ENCODE measurements around the gene GINS2.

GINS2 gene

GRCh38 chr16:85667841-85668413, 20.8 kb downstream of the GINS2 start:
- H3K4me3 ChIP-seq (ENCODE audit: low read depth, low read length), result no peak overlapping the region
- peaks cover 54% of the 10 kb centered on the region for H3K36me3 ChIP-seq (replicated peaks)
- H3K27me3 ChIP-seq (replicated peaks), result no peaks in the 10 kb centered on the region
- TF ChIP-seq CTCF (IDR thresholded peaks at IDR 0.05; ENCODE audit: low read depth, low read length, missing control alignments), result no peak
- no peak for DNase-seq
- no peak overlapping the region for H3K27ac ChIP-seq
- in situ Hi-C loops (cut with HindIII; ENCODE audit: low pct_ligation_motif_present, low sequenced_read_pairs), result no loop called here

- peaks cover 51% of the 10 kb centered on the region for H3K36me3 ChIP-seq (replicated peaks)
- no peaks in the 10 kb centered on the region for H3K27me3 ChIP-seq (replicated peaks)
- no peak overlapping the region for H3K4me3 ChIP-seq (ENCODE audit: low read depth, low read length)
- no peak for DNase-seq
- H3K27ac ChIP-seq, result no peak overlapping the region
- in situ Hi-C loops (cut with HindIII; ENCODE audit: low pct_ligation_motif_present, low sequenced_read_pairs), result no loop called here
- TF ChIP-seq CTCF (IDR thresholded peaks at IDR 0.05; ENCODE audit: low read depth, low read length, missing control alignments), result no peak
Observed at GRCh38 chr16:85667261-85667660, 21.5 kb downstream of the GINS2 start.

DNA sequence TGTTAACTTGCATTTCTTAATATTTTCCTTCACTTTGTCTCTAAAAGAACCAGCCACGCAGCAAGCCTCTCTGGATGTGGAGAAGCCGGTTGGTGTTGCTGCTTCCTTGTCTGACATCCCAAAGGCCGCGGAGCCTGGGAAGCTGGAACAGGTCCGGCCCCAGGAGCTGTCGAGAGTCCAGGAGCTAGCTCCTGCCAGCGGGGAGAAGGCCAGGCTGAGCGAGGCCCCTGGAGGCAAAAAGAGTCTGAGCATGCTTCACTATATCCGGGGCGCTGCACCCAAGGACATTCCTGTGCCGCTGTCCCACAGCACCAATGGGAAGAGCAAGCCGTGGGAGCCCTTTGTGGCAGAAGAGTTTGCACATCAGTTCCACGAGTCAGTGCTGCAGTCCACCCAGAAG, 22.8 kb downstream of the GINS2 start:
- DNase-seq, result no peak
- in situ Hi-C loops (cut with HindIII; ENCODE audit: low pct_ligation_motif_present, low sequenced_read_pairs), result no loop called here
- Histone ChIP-seq H3K27me3 (replicated peaks) (no peaks in the 10 kb centered on the region), H3K27ac (no peak overlapping the region), H3K36me3 (replicated peaks) (peaks cover 47% of the 10 kb centered on the region), H3K4me3 (ENCODE audit: low read depth, low read length) (no peak overlapping the region)
- TF ChIP-seq CTCF (IDR thresholded peaks at IDR 0.05; ENCODE audit: low read depth, low read length, missing control alignments), result no peak

DNA sequence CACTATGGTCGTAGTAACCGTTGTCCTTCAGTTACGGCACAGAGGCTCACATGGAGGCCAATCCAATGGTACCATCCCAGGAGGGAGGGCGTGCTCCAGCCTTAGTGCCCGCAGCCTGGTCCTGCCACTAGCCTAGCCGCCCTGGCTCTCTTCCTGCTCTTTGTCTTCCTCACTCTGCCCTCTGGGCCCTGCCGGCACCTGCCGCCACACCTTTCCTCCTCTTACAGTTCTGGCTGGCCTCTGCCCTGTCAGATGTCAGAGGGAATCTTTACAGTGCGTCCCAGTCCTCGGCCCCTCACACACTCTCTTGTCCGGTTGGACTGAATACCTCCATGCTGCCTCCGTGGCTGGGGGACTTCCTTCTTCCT, 23.4 kb downstream of the GINS2 start:
- DNase-seq, result no peak
- peaks cover 46% of the 10 kb centered on the region for H3K36me3 ChIP-seq (replicated peaks)
- H3K27ac ChIP-seq, result no peak overlapping the region
- no peak for TF ChIP-seq CTCF (IDR thresholded peaks at IDR 0.05; ENCODE audit: low read depth, low read length, missing control alignments)
- no peaks in the 10 kb centered on the region for H3K27me3 ChIP-seq (replicated peaks)
- in situ Hi-C loops (cut with HindIII; ENCODE audit: low pct_ligation_motif_present, low sequenced_read_pairs), result no loop called here
- H3K4me3 ChIP-seq (ENCODE audit: low read depth, low read length), result no peak overlapping the region

DNA sequence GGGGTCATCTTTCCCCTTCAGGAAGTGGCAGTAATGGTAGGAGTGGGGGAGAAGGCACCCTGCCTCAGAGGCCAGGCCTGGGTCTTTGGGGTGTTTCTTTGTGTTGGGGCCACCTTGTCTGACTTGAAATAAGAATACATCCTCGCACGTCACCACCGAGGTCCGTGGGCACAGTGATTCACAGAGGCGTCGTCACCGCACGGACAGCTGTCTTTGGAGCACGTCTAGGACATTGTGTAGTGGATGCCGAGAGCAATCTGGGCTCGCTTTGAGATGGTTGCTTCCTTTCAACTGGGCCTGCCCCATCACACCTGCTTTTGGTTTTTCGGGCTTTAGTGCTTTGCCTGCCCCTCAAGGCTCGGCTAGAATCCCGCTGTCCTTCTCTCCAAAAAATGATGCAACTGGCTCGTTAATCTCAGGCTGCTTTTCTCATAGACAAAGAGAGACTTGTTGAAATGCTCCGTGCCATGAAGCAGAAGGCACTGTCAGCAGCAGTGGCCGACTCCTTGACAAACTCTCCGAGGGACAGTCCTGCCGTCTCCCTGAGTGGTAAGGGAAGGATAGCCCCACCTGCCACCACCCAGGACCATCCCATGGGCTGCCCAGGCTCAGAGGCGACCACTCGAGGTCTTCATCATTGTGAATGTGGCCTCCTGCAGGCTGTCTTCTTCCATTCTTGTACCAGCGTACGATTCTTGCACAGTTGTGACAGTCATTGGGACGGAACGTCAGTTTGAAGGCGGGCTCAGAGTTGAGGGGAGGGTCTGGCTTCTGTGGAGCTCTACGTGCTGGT, 24.0 kb downstream of the GINS2 start:
- no peak for DNase-seq
- H3K36me3 ChIP-seq (replicated peaks), result peaks cover 46% of the 10 kb centered on the region
- H3K27me3 ChIP-seq (replicated peaks), result no peaks in the 10 kb centered on the region
- in situ Hi-C loops (cut with HindIII; ENCODE audit: low pct_ligation_motif_present, low sequenced_read_pairs), result no loop called here
- TF ChIP-seq CTCF (IDR thresholded peaks at IDR 0.05; ENCODE audit: low read depth, low read length, missing control alignments), result no peak
- H3K4me3 ChIP-seq (ENCODE audit: low read depth, low read length), result no peak overlapping the region
- H3K27ac ChIP-seq, result no peak overlapping the region

Measured in brain microvascular endothelial cell (primary cell).